Stimulated activated CD4-positive, alpha-beta T cell treated with anti-CD3 and anti-CD28 coated beads, Interleukin-1b, Interleukin-23, amount 100 ng/mL, for 4 hours (primary cell): ENCODE measurements around the gene MMRN2.

Source experiments
- DNase-seq, 2 donors: peaks; one replicate each; pipeline ENCODE4 v3.0.0-alpha.2; 2020; ENCODE audit warnings: low read depth in 2 of 2

Gene MMRN2

GRCh38 chr10:86888585-86889381, 68.6 kb downstream of the MMRN2 start:
- no peak for DNase-seq
